HG03575 (cell line): Measurements from ENCODE around the gene SHQ1.
"Not testable (repeated sequence)": the region's sequence is repeated elsewhere in the genome, so short reads cannot be mapped to it uniquely, and the experiment has no call there.

Experiments
- ATAC-seq: cut with Tn5 transposase; IDR thresholded peaks from one replicate; pipeline ENCODE4 v1.9.1; 2021; ENCODE audit not compliant: unreplicated experiment, insufficient number of reproducible peaks, low FRiP score; ENCODE audit errors: extremely low read depth

Gene SHQ1

DNA sequence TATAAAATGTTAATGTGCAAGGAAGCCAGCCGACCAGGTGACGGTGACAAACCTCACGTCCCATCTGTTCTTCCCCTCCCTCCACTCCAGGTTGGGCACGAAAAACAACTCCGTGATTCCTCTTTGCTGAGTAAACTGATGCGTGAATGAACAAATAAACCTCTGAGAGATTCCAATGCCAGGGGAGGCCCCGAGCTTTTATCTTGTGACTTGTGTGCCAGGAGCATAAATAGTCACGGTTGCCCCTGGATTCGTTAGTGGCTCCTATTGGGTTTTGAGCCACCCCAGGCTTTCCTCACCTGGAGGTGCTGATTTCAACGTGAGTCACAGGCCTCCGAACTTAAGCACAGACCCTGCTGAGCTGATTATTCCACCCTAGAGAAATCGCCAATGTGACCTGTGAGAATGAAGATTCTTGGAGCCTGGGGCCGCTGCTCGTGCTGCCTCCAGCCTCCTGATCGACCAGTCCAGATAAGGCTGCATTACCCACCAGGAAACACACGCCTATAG is 119.2 kb downstream of the SHQ1 start:
- ATAC-seq = no peak

DNA sequence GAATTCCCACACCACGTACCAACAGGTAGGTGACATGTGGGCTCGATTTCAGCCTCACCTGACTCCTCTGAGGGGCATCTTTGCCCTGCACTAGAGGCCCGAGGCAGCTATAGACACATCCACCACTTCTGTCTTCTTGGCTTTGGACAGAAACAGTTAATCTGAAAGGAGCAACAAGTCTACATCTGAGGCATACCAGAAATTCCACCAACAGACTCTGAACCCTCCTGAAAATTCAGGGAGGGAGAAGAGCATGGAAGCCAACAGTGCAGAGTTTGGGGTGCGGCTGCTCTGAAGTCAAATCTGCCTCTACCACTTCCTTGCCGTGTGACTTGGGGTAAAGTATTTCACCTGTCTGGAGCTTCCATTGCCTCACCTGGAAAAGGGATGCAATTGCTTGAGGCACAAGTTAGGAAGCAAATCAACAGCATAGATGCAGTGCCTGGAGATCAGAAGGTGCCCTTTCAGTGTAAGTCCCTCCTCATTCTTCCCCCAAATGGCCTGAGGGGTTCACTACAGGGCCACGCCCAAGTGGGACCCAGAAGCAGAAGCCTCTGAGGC is 119.8 kb downstream of the SHQ1 start:
- no peak for ATAC-seq

DNA sequence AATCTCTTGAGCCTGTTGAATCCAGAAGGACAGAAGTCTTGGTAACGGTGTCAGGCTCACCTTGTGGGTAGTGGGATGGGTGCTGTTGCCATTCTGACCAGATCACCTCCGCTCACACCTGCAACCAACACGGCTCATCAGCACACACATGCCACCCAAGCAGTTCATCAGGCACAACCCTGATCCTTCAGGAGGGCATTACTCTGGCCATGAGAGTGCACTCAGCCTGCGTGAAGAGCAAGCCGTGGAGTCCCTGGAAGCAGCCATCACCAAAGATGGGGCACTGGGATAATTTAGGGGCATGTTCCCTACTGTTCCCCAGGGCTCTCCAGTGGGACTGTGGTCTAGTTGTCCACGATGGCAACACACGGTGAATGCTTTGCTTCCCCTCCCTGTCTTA is 120.5 kb downstream of the SHQ1 start:
- no peak for ATAC-seq

DNA sequence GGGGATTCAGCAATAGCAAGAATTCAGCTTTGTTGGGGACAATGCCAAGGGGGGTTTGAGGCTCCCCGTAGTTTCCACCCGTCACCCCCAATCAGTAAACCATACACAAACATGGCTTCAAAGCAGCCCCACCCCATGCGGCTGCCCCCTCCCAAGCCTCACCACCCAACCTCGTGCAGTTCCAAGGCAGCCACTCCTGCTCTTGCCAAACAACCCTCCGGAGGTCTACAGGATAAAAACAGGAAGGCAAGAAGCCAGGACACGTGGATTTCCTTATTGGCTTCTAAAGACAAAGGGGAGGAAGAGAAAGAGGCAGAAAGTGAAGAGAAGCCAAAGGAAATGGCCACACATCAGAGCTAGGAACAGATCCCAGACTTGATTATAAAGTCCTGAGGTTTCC is 121.1 kb downstream of the SHQ1 start:
- ATAC-seq = no peak

DNA sequence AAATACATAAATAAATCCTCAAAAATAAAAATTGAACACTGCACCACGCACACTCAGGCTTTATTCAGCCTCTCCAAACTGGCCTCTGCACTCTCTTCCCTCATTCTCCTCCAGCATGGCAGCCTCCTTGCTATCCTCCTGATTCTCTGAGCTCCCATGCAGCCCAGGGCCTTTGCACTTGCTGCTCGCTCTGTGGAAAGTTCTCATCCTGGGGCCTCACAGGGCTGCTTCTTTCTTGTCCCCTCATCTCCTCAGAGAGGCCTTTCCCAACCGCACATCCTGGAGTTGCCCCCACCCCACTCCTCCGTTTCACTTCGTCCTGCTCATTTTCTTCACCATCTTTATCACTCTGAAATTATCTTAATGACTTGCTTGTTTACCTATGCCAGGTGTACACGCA is 123.0 kb downstream of the SHQ1 start:
- no peak for ATAC-seq

DNA sequence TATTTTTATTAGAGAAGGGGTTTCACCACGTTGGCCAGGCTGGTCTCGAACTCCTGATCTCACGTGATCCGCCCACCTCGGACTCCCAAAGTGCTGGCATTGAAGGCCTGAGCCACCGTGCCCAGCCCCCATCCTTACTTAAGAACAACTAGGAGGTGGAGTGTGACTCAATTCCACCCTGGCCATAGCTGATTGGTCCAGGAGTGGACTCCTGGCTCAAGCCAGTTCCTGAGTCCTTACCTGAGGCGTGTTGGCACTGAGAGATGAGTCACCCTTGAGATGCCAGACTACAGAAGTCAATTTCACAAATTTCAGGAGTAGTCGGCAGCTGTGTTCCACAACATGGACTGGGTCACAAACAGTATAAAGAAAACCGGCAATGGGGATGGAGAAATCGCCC is 124.2 kb downstream of the SHQ1 start:
- ATAC-seq = no peak

DNA sequence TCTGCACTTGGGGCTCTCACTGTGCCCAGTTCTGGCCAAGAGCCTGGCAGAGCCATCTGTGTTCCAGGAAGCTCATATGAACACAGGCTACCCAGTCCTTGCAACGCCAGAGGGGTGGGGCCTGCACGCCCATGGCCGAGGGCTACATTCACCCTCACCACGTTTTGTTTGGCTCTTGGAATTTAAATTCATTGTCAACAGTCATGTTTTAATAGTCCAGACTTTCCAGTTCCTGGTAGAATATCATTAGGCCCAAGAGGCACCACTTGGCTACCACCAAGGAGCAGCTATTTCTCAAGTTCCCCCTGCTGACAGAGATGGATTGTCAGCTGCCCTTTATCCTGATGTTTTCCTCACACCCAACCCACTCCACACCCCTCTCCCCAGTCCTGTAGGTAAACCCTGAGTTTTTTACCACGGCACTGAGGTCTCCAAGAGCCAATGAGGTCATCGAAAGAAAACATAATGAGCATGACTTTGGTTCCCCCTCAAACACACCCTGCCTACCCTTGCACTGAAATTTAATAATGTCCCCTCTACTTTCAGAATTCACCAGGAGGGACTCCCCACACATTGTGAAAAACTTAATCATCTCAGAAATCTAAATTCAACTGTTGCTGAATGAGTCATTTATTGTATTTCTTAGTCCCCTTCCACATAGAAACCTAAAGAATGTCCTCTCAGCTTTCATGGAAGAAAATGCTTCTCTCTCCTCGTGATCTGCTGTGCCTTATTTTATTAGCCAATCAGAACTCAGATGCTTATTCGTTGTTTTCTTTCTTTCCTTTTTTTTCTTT is 125.1 kb downstream of the SHQ1 start:
- ATAC-seq = no peak

DNA sequence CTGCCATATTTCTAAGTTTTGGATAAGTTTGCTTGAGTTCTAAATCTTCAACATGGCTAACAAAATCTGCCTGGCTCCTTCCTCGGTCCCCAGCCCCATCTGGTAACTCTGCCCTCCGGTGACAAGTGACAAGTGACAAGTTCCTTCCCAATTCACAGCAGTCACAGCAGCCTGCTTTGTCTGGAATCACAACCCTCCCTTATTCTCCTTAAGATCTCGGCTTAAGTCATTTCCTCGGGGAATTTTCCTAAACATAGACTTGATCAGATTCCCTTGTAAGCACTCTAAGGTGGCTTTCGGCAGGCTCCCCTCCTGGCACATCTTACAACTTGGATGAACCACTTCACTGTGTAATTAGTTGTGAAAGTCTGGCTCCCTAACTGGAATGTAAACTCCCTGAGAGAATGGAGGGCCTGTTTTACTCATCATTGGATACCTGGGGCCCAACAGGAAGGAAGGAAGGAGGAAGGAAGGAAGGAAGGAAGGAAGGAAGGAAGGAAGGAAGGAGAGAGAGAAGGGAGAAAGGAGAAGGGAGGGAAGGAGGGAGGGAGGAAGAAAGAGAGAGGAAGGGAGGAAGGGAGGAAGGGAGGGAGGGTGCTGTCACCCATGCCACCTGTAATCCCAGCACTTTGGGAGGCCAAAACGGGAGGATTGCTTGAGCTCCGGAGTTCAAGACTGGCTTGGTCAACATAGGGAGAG is 126.4 kb downstream of the SHQ1 start:
- no peak for ATAC-seq

DNA sequence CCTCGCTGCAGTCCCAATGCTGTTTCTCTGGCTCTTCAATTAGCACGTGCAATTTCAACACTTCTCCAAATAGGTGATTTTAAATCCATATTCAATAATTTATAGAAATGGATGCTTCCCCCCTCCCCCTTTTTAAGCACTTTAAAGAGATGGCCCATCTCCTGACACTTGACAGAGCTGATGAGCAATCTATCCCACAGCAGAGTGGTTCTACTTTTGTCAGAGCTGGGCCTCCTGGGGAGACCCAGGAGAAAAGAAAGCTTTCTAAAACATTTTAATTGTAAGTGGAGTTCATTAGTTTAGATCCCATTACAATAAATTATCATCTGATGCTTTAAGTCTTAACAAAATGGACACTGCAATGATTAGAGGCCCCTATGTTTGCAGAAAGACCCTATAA is 127.7 kb downstream of the SHQ1 start:
- no peak for ATAC-seq

DNA sequence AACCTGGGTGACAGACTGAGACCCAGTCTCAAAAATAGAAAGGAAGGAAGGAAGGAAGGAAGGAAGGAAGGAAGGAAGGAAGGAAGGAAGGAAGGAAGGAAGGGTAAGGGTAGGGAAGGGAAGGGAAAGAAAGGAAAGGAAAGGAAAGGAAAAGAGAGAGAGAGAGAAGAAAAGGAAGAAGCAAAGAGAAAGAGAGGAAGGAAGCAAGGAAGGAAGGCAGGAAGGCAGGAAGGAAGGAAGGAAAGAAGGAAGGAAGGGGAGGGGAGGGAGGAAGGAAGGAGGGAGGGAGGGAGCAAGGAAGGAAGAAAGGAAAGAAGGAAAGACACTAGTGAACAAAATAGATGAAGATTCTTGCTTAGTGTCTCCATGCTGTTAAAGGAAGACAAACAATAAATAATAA is 129.1 kb downstream of the SHQ1 start:
- no peak for ATAC-seq

DNA sequence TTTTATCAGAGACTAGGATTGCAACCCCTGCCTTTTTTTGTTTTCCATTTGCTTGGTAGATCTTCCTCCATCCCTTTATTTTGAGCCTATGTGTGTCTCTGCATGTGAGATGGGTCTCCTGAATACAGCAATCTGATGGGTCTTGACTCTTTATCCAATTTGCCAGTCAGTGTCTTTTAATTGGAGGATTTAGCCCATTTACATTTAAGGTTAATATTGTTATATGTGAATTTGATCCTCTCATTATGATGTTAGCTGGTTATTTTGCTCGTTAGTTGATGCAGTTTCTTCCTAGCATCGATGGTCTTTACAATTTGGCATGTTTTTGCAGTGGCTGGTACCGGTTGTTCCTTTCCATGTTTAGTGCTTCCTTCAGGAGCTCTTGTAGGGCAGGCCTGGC is 134.1 kb downstream of the SHQ1 start:
- not testable (repeated sequence) for ATAC-seq

DNA sequence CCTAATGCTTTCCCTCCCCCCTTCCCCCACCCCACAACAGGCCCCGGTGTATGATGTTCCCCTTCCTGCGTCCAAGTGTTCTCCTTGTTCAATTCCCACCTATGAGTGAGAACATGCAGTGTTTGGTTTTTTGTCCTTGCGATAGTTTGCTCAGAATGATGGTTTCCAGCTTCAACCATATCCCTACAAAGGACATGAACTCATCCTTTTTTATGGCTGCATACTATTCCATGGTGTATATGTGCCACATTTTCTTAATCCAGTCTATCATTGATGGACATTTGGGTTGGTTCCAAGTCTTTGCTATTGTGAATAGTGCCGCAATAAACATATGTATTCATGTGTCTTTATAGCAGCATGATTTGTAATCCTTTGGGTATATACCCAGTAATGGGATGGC is 137.8 kb downstream of the SHQ1 start:
- ATAC-seq = not testable (repeated sequence)

DNA sequence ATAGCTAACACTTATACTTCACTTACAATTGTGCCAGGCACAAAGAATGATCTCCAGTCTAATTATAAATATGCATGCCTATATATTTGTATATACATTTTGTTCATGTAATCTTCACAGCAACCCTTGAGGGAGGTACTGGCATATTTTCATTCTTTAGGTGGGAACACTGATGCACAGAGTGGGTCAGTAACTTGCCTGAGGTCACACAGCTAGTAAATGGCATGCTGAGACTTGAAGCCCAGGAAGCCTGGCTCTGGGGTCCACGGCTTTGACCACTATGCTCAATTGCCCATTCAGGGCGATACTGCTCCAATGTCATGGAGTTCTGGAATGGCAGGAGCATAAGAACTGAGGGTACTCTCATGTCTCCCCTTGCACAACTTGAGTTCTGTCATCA is 139.8 kb downstream of the SHQ1 start:
- ATAC-seq = no peak

DNA sequence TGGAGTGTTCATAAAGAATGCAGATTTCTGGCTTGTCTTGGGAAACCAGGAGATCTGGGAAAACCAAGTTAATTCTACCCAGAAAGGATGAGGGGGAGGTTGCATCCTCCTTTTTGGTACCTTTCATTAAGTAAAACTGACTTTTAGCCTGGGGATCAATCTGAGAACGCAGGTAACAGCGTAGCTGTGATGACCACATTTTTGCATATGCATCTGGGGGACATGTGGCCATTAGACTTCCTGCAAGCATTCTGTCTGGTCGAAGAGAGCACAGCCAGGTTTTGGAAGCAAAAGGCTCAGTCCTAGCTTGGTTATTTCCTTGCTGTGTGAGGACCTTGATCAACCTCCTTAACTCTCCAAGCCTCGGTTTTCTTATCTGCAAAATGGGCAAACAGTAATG is 145.2 kb downstream of the SHQ1 start:
- ATAC-seq = no peak

DNA sequence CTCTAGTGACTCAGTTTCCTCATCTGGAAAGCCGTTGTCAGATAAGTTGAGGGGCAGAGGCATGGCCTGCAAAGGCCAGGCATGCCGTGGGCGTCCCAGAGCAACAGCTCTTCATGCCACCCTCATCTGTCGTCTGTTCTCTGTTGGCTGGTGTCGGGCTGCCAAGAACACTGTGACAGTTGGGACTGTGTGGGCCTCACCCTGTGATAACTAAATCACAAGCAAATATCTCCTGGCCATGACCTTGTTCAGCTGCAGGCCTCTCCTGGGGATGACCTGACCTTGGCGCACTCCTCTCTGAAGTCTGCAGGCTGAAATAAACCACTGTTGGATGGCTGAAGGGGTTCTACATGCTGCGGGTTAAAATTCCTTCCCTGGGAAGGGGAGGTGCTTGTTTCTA is 145.9 kb downstream of the SHQ1 start:
- no peak for ATAC-seq

DNA sequence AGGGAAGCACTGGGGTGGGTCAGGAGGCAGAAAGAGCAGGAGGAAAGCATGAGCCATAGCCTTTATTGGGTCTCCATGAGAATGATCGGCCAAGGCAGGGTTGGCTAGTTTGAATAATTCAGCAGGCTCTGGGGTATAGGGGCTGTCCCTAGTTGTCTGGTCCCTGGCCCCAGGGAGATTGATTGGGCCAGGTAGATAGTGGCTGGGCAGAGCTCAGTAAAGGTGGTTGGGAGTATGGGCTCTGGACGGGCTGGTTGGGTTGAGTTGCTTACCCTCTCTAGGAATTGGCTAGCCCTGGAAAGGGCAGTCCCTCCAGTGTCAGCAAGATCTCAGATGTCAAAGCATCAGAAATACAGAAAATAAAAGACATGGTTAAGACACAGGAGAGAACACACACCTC is 148.1 kb downstream of the SHQ1 start:
- no peak for ATAC-seq

DNA sequence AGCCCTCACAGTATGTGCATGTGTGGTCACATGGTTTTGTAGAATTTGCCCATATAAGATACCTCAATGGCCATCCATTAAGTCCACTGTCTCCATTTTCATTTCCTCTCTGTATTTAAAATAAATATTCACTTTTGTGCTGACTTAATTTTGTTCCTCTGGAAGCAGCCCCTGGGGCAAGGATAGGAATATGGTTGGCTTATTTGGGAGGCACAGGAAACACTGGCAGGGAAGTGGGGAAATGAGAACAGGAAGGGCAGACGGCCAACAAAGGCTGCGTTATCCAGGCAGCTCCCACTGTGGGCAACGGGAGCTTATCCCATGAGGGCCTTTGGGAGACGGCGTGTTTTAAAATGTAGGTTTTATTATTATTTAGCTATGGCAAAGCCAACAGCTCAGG is 148.6 kb downstream of the SHQ1 start:
- no peak for ATAC-seq
